Epithelial cell of proximal tubule (primary cell): ENCODE data around the gene RAPGEF4. TPM values are rescaled to one million over a fixed set of nuclear protein-coding genes. Genes with fewer than 3 reads are reported as not detected.
A peak's percentile ranks its signal among the peaks of the same experiment; 100 is the strongest.

Source experiments
- DNase-seq: peaks from one replicate; pipeline ENCODE4 v3.0.0-alpha.2; 2011; ENCODE audit warnings: low read depth
- H3K4me3 ChIP-seq: 2 replicates; pipeline ENCODE4 v1.5.1; 2011; ENCODE audit warnings: low read depth, mild to moderate bottlenecking, low read length
- total RNA-seq: library from RNA; depleted of rRNA; stranded (reverse); fragments of >200 nt; gene quantifications from 2 replicates; pipeline ENCODE4 v1.2.3, GENCODE V29; 2015
- TF ChIP-seq, protein P1 (sequence below): conservative IDR thresholded peaks from 2 replicates; pipeline ENCODE4 v1.5.1; 2012; ENCODE audit warnings: low read depth, mild to moderate bottlenecking, low read length

Gene RAPGEF4
- total RNA-seq, 1 donor from 2014 or later, result 0.81 TPM

DNA sequence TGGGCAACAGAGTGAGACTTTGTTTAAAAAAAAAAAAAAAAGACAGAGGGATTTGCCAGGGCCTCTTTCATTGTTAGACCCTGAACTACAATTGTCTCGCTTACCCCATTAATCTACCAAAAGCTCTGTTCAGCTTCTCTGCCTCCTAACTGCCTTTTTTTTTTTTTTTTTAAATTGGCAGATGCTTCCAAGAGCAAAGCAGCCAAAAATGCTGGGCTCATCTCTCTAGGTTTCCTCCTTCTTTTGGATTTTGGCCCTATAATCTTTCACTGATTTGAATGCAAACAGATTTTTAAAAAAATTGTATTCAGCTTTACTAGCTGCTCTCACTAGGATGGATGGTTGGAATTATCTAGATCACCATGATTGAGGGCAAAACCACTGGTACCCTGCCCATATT, 33.2 kb upstream of the RAPGEF4 start:
- TF ChIP-seq, protein P1, sequence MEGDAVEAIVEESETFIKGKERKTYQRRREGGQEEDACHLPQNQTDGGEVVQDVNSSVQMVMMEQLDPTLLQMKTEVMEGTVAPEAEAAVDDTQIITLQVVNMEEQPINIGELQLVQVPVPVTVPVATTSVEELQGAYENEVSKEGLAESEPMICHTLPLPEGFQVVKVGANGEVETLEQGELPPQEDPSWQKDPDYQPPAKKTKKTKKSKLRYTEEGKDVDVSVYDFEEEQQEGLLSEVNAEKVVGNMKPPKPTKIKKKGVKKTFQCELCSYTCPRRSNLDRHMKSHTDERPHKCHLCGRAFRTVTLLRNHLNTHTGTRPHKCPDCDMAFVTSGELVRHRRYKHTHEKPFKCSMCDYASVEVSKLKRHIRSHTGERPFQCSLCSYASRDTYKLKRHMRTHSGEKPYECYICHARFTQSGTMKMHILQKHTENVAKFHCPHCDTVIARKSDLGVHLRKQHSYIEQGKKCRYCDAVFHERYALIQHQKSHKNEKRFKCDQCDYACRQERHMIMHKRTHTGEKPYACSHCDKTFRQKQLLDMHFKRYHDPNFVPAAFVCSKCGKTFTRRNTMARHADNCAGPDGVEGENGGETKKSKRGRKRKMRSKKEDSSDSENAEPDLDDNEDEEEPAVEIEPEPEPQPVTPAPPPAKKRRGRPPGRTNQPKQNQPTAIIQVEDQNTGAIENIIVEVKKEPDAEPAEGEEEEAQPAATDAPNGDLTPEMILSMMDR, result no peak
- H3K4me3 ChIP-seq, result no peak overlapping the region
- no peak for DNase-seq

DNA sequence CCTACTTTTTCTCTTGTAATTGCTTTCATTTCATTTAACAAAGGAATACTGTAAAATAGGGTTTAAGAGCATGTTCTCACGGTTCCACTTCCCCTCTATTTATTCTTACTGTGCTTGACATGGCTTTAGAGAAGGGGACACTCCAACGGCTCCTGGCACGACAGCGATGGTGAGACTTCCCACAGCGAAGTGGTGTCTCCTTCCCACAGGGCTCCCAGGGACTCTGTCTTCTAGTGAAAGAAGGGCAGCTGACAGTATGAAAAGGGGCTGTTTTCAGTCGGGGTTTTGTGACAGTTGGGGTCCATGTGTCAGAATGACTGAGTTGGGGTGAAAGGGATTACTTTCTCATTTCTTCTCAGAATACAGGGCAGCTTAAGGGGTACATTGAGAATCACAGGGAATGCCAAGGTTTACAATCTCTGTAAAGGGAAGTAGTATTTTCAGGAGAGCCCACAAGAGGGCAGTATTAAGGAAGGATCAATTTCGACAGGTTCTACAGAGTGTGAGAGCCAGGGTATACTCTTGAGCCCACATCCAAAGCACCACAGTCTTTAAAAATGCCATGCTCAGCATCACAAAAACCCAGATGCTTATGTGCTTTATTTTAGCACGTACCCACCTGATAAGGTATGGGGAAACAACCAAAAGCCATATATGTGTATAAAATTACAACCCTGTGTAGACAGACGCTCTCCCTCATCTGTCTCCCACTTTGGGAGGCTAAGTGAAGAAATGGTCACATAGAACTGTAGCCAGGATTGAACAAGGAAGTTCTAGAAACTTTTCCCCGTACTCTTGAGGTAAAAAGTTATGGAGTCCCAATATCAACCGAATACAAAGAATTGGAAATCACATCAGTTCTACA, 31.3 kb upstream of the RAPGEF4 start:
- TF ChIP-seq, protein P1, result peak; percentile 65
- DNase-seq, result no peak

DNA sequence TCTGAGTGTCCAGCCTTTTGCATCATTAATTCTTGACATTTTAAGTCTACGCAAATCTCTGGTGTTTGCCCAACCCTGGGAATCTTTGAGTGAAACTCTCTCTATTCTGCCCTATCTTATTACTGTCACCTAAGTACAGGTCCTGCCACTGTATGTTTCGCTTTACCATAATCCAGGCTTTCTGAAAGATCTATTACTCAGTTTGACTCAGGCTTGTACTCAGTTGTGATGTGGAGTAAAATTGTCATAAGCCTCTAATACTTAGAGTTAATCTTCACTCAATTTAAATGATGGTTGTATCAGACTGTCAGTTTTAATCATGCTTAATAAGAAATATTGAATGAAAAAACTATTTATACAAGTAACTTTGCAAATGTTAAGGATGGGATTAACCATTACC, 30.3 kb upstream of the RAPGEF4 start:
- DNase-seq, result no peak
- H3K4me3 ChIP-seq, result no peak overlapping the region
- TF ChIP-seq, protein P1, result no peak

More for the DNA sequence above, 31.3 kb upstream of the RAPGEF4 start:
- no peak overlapping the region for H3K4me3 ChIP-seq

DNA sequence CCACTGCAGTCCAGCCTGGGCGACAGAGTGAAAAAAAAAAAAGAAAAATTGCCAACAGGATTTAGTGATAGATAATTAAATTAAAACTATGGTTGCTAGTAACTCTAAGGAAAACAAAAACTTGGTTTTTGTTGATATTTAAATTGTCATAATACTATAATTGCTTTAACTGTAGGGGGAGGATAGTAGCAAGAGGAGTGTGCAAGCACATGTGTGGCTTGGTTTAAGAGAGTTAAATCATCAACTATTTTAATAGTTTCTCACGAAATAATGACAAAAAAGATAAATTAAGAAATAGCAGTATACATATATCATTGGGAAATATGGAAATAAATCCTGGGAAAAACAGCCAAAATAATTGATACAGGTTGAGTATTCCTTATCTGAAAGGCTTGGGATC, 27.4 kb upstream of the RAPGEF4 start:
- no peak for DNase-seq
- no peak overlapping the region for H3K4me3 ChIP-seq
- TF ChIP-seq, protein P1, result no peak

DNA sequence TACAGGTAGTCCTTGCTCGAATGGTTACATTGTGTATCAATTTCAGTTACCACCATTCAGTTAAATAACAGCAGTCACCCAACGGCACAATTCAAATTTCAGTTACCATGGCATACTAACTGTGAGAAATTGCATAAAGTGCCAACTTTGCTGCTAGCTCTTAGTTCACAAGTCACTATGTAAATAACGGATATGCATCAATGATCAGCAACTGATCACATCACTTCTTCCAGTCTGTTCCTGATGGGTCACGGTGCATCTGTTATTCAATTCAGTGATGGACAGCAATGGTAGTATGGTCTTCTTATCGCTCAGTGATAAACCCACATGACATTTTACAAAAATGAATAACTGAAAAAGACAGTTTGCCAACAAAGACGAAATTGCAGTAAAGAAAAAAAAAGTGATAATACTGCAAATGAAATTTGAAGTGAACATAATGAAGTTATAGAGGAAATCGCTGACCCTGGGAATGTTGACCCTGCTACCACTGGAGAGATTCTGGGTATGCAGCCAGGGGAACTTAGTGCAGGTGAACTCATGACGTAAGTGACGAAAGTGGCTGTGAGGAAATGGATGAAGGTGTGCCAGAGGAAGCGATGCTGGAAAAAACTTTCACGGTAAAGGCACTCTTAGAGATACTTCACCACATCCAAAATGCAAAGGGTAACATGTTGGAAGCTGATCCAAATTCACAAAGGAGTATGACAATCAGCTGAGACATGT, 25.9 kb upstream of the RAPGEF4 start:
- no peak for DNase-seq

DNA sequence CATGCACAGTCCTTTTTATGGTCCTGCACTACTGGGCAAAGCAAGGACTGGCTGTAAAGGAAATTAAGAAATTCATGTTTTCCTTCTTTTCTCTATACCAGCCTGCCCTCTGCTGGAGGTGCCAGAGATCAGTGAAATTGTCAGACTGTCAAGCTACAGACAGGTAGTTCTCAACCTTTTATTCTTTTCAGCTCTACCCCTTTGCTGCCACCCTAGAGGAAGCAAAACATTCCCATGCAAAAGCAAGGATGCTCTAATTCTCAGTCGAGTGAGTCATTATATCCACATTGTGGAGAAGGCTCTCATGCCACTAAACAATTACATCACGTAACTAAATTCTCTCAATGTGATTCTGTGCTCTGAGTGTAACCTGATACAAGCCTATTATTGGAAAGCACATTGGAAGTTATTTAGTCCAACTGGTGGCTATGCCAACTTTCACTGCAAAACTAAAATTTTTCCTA, 25.0 kb upstream of the RAPGEF4 start:
- TF ChIP-seq, protein P1, result peak; percentile 82
- DNase-seq, result no peak
- H3K4me3 ChIP-seq, result no peak overlapping the region

More for the DNA sequence above, 25.9 kb upstream of the RAPGEF4 start:
- no peak overlapping the region for H3K4me3 ChIP-seq
- TF ChIP-seq, protein P1, result no peak
